K562 (cell line): ENCODE results near the gene KCNH2. TPM values are rescaled to one million over a fixed set of nuclear protein-coding genes. Genes with fewer than 3 reads are reported as not detected.
A peak's percentile ranks its signal among the peaks of the same experiment; 100 is the strongest.

Source experiments
- ATF7 ChIP-seq: fragments of 450-650 bp; IDR thresholded peaks from 2 replicates; pipeline ENCODE4 v1.7.1; 2014; ENCODE audit warnings: mild to moderate bottlenecking, moderate library complexity
- CBFA2T2 ChIP-seq: fragments of 450-650 bp; conservative IDR thresholded peaks from 2 replicates; pipeline ENCODE4 v1.6.1; 2017; ENCODE audit warnings: mild to moderate bottlenecking
- CBX1 ChIP-seq: sonication (generic); IDR thresholded peaks from 2 replicates; pipeline ENCODE4 v1.6.1; 2016; ENCODE audit warnings: antibody characterized with exemption, low read depth, mild to moderate bottlenecking
- CEBPB ChIP-seq: fragments of 450-650 bp; IDR thresholded peaks from 2 replicates; pipeline ENCODE4 v1.6.1; 2016; ENCODE audit warnings: missing genetic modification characterization, missing compliant biosample characterization
- CREM ChIP-seq: IDR thresholded peaks from 2 replicates; pipeline ENCODE4 v1.6.1; 2014; ENCODE audit warnings: antibody characterized with exemption, low read depth
- ETV5 ChIP-seq: sonication (generic); formaldehyde crosslinking; IDR thresholded peaks from 2 replicates; pipeline ENCODE4 v1.4.0; 2020; ENCODE audit warnings: low read depth, mild to moderate bottlenecking, missing genetic modification reagents
- FIP1L1 ChIP-seq: fragments of 200-400 bp; formaldehyde crosslinking; IDR thresholded peaks from 2 replicates; pipeline ENCODE4 v1.6.1; 2018; ENCODE audit warnings: mild to moderate bottlenecking, low read depth, low read length; ENCODE audit not compliant: poor library complexity, severe bottlenecking
- NFIC ChIP-seq: fragments of 450-650 bp; IDR thresholded peaks from 2 replicates; pipeline ENCODE4 v1.6.1; 2017; ENCODE audit warnings: mild to moderate bottlenecking, inconsistent platforms
- NUFIP1 ChIP-seq: fragments of 450-650 bp; IDR thresholded peaks from 2 replicates; pipeline ENCODE4 v1.6.1; 2018; ENCODE audit not compliant: partially characterized antibody
- POLR2AphosphoS2 ChIP-seq: IDR thresholded peaks from 2 replicates; pipeline ENCODE4 v1.6.1; 2012; ENCODE audit warnings: low read length, improper control_type of control experiment
- POU5F1 ChIP-seq: fragments of 150-350 bp; IDR thresholded peaks from 2 replicates; pipeline ENCODE4 v1.6.1; 2014; ENCODE audit warnings: borderline replicate concordance, low read length, low read depth, mild to moderate bottlenecking; ENCODE audit not compliant: partially characterized antibody
- PURB ChIP-seq: sonication (generic); formaldehyde crosslinking; IDR thresholded peaks from 2 replicates; pipeline ENCODE4 v1.9.0; 2021; ENCODE audit warnings: low read depth, mild to moderate bottlenecking, missing genetic modification reagents
- SAFB2 ChIP-seq: fragments of 200-400 bp; formaldehyde crosslinking; IDR thresholded peaks from 2 replicates; pipeline ENCODE4 v1.6.1; 2018; ENCODE audit warnings: borderline replicate concordance, low read length, low read depth, moderate library complexity; ENCODE audit not compliant: severe bottlenecking
- SIX5 ChIP-seq, 2 experiments: IDR thresholded peaks; 2 replicates each; pipeline ENCODE4 v1.6.1; 2011; ENCODE audit warnings: low read length in 2 of 2, borderline replicate concordance in 1 of 2, low read depth in 1 of 2, mild to moderate bottlenecking in 1 of 2, moderate library complexity in 1 of 2; ENCODE audit not compliant: insufficient read depth in 1 of 2
- SMARCE1 ChIP-seq: fragments of 450-650 bp; IDR thresholded peaks from 2 replicates; pipeline ENCODE4 v1.7.1; 2016; ENCODE audit warnings: mild to moderate bottlenecking
- SRSF9 ChIP-seq: fragments of 200-400 bp; formaldehyde crosslinking; IDR thresholded peaks from 2 replicates; pipeline ENCODE4 v1.6.1; 2017; ENCODE audit warnings: low read depth, low read length, borderline replicate concordance
- STAT5B ChIP-seq: fragments of 250-450 bp; sonication (Bioruptor Pico); IDR thresholded peaks from 2 replicates; pipeline ENCODE4 v1.8.0; 2021; ENCODE audit warnings: mild to moderate bottlenecking, inconsistent platforms
- TRIM24 ChIP-seq, 2 experiments: fragments of 450-650 bp; IDR thresholded peaks; 2 replicates each; pipeline ENCODE4 v1.6.1; 2016
- ZBTB43 ChIP-seq: sonication (generic); formaldehyde crosslinking; IDR thresholded peaks from 2 replicates; pipeline ENCODE4 v1.8.0; 2023; ENCODE audit warnings: mild to moderate bottlenecking, missing genetic modification reagents
- ZNF316 ChIP-seq: fragments of 450-650 bp; IDR thresholded peaks from 2 replicates; pipeline ENCODE4 v1.6.1; 2016
- polyA plus RNA-seq, 8 experiments: library from polyadenylated mRNA; depleted of rRNA in 4 of 8; stranded (reverse) in 5 of 8; unstranded in 3 of 8; fragments of >200 nt; fragmentation: Nextera tagmentation in 2 of 8; fragmentation: Illumina TruSeq in 1 of 8; extraction: Ambion mirVana in 2 of 8; extraction: Trizol in 1 of 8; gene quantifications; 2 replicates each; pipeline versions ENCODE4 v1.2.1 to v1.2.3, GENCODE V29; 2011 to 2014; ENCODE audit warnings: inconsistent platforms in 1 of 8, missing spikeins in 1 of 8
- total RNA-seq, 7 experiments: library from RNA; depleted of rRNA in 6 of 7; stranded (reverse); fragments of >200 nt in 6 of 7; fragmentation: Illumina TruSeq in 2 of 7; extraction: Trizol in 2 of 7; gene quantifications; 2 replicates each; pipeline versions ENCODE4 v1.2.1 to v1.2.3, GENCODE V29; 2011 to 2021; ENCODE audit warnings: low replicate concordance in 1 of 7
- TF ChIP-seq, protein P1 (sequence below): fragments of 450-650 bp; formaldehyde crosslinking; IDR thresholded peaks from 2 replicates; pipeline ENCODE4 v1.4.0; 2022; ENCODE audit warnings: mild to moderate bottlenecking, moderate library complexity
- TF ChIP-seq, protein P2 (sequence below): fragments of 200-800 bp; sonication (Bioruptor generic); IDR thresholded peaks from 2 replicates; pipeline ENCODE4 v1.6.1; 2017; ENCODE audit warnings: missing genetic modification characterization, missing compliant biosample characterization
- TF ChIP-seq, protein P3 (sequence below): fragments of 250-450 bp; sonication (Bioruptor Pico); IDR thresholded peaks from 2 replicates; pipeline ENCODE4 v1.9.0; 2021; ENCODE audit warnings: mild to moderate bottlenecking

KCNH2 gene
- total and polyA plus RNA-seq, 9 of the 15 experiments (the other 6 are each of a cell fraction or from before 2014, with no cell fraction given): 18.1 to 368 (median 218) TPM

DNA sequence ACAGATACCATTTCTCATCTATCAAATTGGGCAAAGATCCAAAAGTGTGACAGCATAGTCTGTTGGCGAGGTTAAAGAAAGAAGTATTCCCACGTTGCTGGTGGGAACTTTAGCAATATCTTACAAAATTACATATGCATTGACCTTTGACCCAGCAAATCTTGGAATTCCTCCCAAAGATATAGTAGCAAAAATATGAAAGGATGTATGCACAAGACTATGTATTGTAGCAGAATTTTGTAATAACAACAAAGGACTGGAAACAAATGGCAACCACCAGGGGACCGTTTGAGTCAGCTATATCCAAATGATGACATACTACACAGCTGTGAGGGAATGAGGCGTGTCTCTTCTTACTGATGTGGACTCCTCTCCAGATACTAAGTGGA lies 50.2 kb downstream of the KCNH2 start (continued):
- TF ChIP-seq FIP1L1 (no peak), PURB (no peak), CBX1 (no peak), POU5F1 (no peak), SMARCE1 (no peak), SRSF9 (no peak), NFIC (peak; percentile 85), ZNF316 (peak; percentile 44; the same call in 1 of the 2 replicates), SAFB2 (no peak), ETV5 (CRISPR knock-in tag) (no peak), CEBPB (tag) (peak; percentile 91), ATF7 (peak; percentile 93), STAT5B (CRISPR knock-in tag) (no peak), CREM (peak; percentile 76), SIX5 (IDR thresholded peaks at IDR 0.05; ENCODE audit: borderline replicate concordance in 1 of 2, insufficient read depth in 1 of 2, low read depth in 1 of 2, low read length in 2 of 2) (no peak), CBFA2T2 (no peak), POLR2AphosphoS2 (no peak), TRIM24 (IDR thresholded peaks at IDR 0.05) (peak; percentile 39 to 51; a peak in 2 of 4 replicates), NUFIP1 (no peak), ZBTB43 (CRISPR knock-in tag) (no peak)
- TF ChIP-seq, protein P1, sequence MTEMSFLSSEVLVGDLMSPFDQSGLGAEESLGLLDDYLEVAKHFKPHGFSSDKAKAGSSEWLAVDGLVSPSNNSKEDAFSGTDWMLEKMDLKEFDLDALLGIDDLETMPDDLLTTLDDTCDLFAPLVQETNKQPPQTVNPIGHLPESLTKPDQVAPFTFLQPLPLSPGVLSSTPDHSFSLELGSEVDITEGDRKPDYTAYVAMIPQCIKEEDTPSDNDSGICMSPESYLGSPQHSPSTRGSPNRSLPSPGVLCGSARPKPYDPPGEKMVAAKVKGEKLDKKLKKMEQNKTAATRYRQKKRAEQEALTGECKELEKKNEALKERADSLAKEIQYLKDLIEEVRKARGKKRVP (CRISPR knock-in tag): no peak
- TF ChIP-seq, protein P2, sequence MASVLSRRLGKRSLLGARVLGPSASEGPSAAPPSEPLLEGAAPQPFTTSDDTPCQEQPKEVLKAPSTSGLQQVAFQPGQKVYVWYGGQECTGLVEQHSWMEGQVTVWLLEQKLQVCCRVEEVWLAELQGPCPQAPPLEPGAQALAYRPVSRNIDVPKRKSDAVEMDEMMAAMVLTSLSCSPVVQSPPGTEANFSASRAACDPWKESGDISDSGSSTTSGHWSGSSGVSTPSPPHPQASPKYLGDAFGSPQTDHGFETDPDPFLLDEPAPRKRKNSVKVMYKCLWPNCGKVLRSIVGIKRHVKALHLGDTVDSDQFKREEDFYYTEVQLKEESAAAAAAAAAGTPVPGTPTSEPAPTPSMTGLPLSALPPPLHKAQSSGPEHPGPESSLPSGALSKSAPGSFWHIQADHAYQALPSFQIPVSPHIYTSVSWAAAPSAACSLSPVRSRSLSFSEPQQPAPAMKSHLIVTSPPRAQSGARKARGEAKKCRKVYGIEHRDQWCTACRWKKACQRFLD (CRISPR knock-in tag): no peak
- TF ChIP-seq, protein P3, sequence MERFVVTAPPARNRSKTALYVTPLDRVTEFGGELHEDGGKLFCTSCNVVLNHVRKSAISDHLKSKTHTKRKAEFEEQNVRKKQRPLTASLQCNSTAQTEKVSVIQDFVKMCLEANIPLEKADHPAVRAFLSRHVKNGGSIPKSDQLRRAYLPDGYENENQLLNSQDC: no peak
